ENCODE measurements around the gene EFHC1.
"Not testable (repeated sequence)": the region's sequence is repeated elsewhere in the genome, so short reads cannot be mapped to it uniquely, and the experiment has no call there.

Gene EFHC1

GRCh38 chr6:52400313-52401041 lies 19.7 kb upstream of the EFHC1 start:
- DNase-seq: no peak

GRCh38 chr6:52403086-52403485 lies 17.1 kb upstream of the EFHC1 start:
- no peak for DNase-seq

GRCh38 chr6:52403627-52404026 lies 16.5 kb upstream of the EFHC1 start:
- DNase-seq: no peak

GRCh38 chr6:52405243-52405642 lies 14.9 kb upstream of the EFHC1 start:
- no peak for DNase-seq

- DNase-seq: no peak
Measured at GRCh38 chr6:52407467-52407866, 12.7 kb upstream of the EFHC1 start.

- DNase-seq: no peak
Measured at GRCh38 chr6:52409499-52409898, 10.6 kb upstream of the EFHC1 start.

- DNase-seq: no peak
Measured at GRCh38 chr6:52410979-52411378, 9.2 kb upstream of the EFHC1 start.

GRCh38 chr6:52411911-52412310 lies 8.2 kb upstream of the EFHC1 start:
- no peak for DNase-seq

- DNase-seq: no peak
Measured at GRCh38 chr6:52415333-52415732, 4.8 kb upstream of the EFHC1 start.

- DNase-seq: no peak
Measured at GRCh38 chr6:52415917-52416628, 4.1 kb upstream of the EFHC1 start.

GRCh38 chr6:52416629-52417151 lies 3.5 kb upstream of the EFHC1 start:
- peak; percentile 24 for DNase-seq

- DNase-seq: no peak
Measured at GRCh38 chr6:52417675-52418111, 2.4 kb upstream of the EFHC1 start.

- no peak for DNase-seq
Measured at GRCh38 chr6:52418606-52419005, 1.5 kb upstream of the EFHC1 start.

- no peak for DNase-seq
Measured at GRCh38 chr6:52420668-52421358, 671 bp downstream of the EFHC1 start.

- DNase-seq: no peak
Measured at GRCh38 chr6:52422156-52422555, 2.0 kb downstream of the EFHC1 start.

- no peak for DNase-seq
Measured at GRCh38 chr6:52423448-52423847, 3.3 kb downstream of the EFHC1 start.

GRCh38 chr6:52423971-52424381 lies 3.8 kb downstream of the EFHC1 start:
- no peak for DNase-seq

GRCh38 chr6:52424513-52424912 lies 4.4 kb downstream of the EFHC1 start:
- DNase-seq: no peak

GRCh38 chr6:52426667-52427066 lies 6.5 kb downstream of the EFHC1 start:
- DNase-seq: no peak

- not testable (repeated sequence) for DNase-seq
Measured at GRCh38 chr6:52433294-52433693, 13.2 kb downstream of the EFHC1 start.

- DNase-seq: no peak
Measured at GRCh38 chr6:52435345-52435744, 15.2 kb downstream of the EFHC1 start.

GRCh38 chr6:52438926-52439325 lies 18.8 kb downstream of the EFHC1 start:
- DNase-seq: no peak

GRCh38 chr6:52454556-52454955 lies 34.4 kb downstream of the EFHC1 start:
- no peak for DNase-seq

- DNase-seq: no peak
Measured at GRCh38 chr6:52457096-52457495, 37.0 kb downstream of the EFHC1 start.

All from activated gamma-delta T cell treated with Interleukin-2 at 50 U/mL for 16 hours (primary cell).